CD4-positive, alpha-beta T cell treated with Interleukin-10 for 1 hour (primary cell): Measurements from ENCODE around the gene ADPGK.

Source experiments
- DNase-seq: peaks from one replicate; pipeline ENCODE4 v3.0.0-alpha.2; 2020

Gene ADPGK

GRCh38 chr15:72787526-72787925 is 4.0 kb upstream of the ADPGK start:
- no peak for DNase-seq

GRCh38 chr15:72786676-72787345 is 3.3 kb upstream of the ADPGK start:
- DNase-seq: no peak

GRCh38 chr15:72786242-72786641 is 2.7 kb upstream of the ADPGK start:
- no peak for DNase-seq

GRCh38 chr15:72785841-72786240 is 2.3 kb upstream of the ADPGK start:
- DNase-seq: no peak

- DNase-seq: peak; percentile 78
Measured at GRCh38 chr15:72785432-72785831, 1.9 kb upstream of the ADPGK start.

- no peak for DNase-seq
Measured at GRCh38 chr15:72784456-72784876, 908 bp upstream of the ADPGK start.

- DNase-seq: peak; percentile 57
Measured at GRCh38 chr15:72783004-72783639, 436 bp downstream of the ADPGK start.

GRCh38 chr15:72782274-72783003 is 1.1 kb downstream of the ADPGK start:
- peak; percentile 3 for DNase-seq

GRCh38 chr15:72781631-72782030 is 1.9 kb downstream of the ADPGK start:
- DNase-seq: no peak

GRCh38 chr15:72778796-72779195 is 4.8 kb downstream of the ADPGK start:
- DNase-seq: no peak

- no peak for DNase-seq
Measured at GRCh38 chr15:72774696-72775383, 8.7 kb downstream of the ADPGK start.

GRCh38 chr15:72771329-72771725 is 12.2 kb downstream of the ADPGK start:
- no peak for DNase-seq

- peak; percentile 10 for DNase-seq
Measured at GRCh38 chr15:72770673-72771328, 12.8 kb downstream of the ADPGK start.

- DNase-seq: no peak
Measured at GRCh38 chr15:72766780-72767179, 16.8 kb downstream of the ADPGK start.

GRCh38 chr15:72766025-72766424 is 17.5 kb downstream of the ADPGK start:
- no peak for DNase-seq

- no peak for DNase-seq
Measured at GRCh38 chr15:72764656-72765055, 18.9 kb downstream of the ADPGK start.

- no peak for DNase-seq
Measured at GRCh38 chr15:72760590-72761260, 22.8 kb downstream of the ADPGK start.

- no peak for DNase-seq
Measured at GRCh38 chr15:72758182-72758581, 25.4 kb downstream of the ADPGK start.

- DNase-seq: no peak
Measured at GRCh38 chr15:72754096-72754495, 29.5 kb downstream of the ADPGK start.

GRCh38 chr15:72751751-72752455 is 31.7 kb downstream of the ADPGK start:
- DNase-seq: no peak

GRCh38 chr15:72749700-72750099 is 33.9 kb downstream of the ADPGK start:
- no peak for DNase-seq

- DNase-seq: peak; percentile 34
Measured at GRCh38 chr15:72740219-72740618, 43.3 kb downstream of the ADPGK start.
